GM21529 (cell line): ENCODE data around the gene CLCN5.
A peak's percentile ranks its signal among the peaks of the same experiment; 100 is the strongest.

Experiments
- ATAC-seq: cut with Tn5 transposase; IDR thresholded peaks from one replicate; pipeline ENCODE4 v1.9.1; 2021; ENCODE audit not compliant: unreplicated experiment

The CLCN5 gene

GRCh38 chrX:50075630-50076339 is 153.4 kb downstream of the CLCN5 start:
- ATAC-seq, result peak; percentile 64

DNA sequence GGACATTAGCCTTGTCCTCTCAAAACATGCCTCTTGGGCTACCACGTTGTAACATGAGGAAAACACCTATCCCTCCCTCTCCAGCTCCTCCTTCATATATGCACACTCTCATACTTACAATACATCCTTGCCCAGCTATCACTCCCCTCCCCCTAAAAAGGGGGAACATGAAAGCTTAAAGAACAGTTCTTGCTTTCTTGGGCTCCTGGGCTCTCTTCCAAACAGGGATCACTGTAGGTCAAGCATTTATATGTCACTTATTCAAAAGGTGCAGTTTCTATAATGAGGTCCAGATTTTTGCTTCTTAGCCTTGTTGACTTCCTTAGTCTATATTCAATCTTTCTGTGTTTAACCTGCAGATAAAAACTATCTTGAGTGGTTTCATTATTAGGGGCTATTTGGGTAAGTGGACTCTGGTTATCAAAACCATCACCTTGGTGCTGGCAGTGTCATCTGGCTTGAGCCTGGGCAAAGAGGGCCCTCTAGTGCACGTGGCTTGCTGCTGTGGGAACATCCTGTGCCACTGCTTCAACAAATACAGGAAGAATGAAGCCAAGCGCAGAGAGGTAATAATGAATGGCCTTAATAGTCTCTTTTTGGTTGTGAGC is 159.0 kb downstream of the CLCN5 start:
- no peak for ATAC-seq

DNA sequence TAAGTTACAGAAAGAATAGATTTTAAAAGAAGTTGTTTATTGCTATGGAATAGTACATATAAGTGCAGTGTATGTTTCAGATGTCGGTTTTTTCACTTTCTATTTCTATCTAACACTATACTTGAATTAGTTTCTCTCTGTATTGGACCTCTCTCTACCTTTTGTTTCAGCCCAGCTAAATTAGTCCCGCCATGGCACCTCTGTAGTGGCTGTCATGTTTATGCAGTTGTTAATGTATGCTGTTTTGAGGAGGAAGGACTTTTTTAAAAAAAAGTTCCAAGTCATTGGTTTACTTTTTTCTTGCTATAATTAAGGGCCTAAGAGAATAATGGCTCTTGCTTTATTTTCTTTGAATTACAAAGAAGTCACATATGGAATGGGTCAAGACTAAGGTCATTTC is 160.3 kb downstream of the CLCN5 start:
- no peak for ATAC-seq

GRCh38 chrX:50088645-50089044 is 166.2 kb downstream of the CLCN5 start:
- no peak for ATAC-seq

DNA sequence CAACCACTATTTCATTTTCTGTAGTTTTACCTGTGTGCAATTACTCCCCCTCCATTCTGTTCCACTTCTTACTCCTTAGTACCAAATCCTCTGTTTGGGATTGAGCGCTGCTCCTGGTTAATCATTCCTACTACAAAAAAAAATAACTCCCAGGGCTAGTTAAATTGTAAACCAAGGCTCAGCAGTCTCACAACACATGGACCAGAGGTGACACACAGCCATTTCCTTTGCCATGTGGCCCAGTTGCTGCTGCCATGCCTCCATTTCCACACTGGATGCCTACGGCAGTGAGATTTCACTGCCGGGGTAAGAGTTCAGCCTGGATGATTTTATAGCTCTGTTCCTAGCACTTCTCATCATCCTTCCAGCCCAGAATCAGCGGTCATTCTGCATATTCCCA is 171.2 kb downstream of the CLCN5 start:
- no peak for ATAC-seq

DNA sequence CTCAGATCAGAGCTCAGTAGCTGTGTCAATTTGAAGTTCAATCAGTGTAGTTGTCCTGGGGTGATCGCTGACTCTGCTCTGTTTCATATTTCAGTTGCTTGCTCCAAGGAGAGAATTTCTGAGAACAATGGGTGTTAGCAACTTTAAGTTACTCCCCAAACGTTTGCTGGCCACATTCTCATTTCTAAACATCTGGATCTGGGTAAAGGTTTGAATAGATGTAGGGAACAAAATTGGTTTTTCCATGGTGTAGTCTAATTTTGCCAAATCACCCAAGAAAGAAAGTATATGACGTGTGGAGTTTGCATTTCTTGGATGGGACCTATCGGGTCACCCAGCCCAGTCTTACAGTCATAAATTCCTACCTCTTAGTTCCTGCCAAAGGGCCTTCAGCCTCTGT is 174.7 kb downstream of the CLCN5 start:
- no peak for ATAC-seq

- no peak for ATAC-seq
Measured at GRCh38 chrX:50098241-50098640, 175.8 kb downstream of the CLCN5 start.

DNA sequence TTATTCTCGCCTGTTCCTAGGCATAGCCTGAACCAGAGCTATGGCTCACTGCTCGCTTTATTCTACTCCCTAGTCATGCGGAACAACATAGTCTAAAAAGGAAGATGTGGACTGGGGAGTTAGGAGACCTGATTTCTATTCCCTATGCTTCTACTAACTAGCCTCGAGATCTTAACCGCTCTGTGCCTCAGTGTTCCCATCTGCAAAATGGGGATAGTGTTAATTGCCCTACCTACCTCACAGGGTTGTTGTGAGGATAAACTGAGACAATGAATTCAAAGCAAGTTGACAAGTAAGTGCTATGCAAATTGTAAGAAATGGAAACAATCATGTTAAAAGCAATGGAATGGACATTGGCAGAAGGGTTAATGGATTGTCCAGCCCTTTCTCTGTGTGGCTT is 176.4 kb downstream of the CLCN5 start:
- no peak for ATAC-seq

DNA sequence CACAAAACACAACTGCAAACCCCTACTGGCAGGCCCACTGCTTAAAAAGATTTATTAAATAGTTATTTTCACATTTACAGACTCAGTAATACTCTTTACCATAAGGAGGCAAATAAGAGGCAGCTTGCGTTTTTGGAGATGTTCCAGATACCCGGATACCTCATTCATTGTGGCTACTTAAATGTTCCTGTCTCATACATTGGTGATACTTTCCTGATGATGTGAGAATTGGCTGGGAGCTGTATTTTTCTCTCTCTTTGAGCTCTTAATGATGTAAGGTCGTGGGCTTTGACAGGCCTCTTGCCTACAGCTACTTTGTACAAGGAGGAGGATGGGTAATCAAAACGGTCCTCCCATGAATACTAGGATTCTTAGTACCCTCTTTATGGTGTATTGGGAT is 176.9 kb downstream of the CLCN5 start:
- ATAC-seq, result no peak

DNA sequence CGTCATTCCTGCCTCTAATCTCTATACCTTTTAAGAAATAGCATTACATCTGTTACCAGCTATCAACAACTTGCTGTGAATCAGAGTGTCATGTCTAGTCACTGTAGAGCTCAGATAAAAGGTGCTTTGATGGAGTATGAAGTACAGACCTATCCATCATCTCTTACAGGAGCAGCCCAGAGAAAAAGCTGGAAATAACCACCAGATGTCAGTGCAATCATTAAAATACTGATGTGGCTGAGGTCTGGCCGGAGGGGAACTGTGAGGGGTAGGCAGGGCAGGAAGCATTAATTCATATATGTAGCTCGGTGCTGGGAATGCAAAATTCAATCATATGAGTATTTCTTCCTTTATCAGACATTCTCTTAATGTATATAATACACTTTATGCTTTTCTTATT is 177.8 kb downstream of the CLCN5 start:
- no peak for ATAC-seq

DNA sequence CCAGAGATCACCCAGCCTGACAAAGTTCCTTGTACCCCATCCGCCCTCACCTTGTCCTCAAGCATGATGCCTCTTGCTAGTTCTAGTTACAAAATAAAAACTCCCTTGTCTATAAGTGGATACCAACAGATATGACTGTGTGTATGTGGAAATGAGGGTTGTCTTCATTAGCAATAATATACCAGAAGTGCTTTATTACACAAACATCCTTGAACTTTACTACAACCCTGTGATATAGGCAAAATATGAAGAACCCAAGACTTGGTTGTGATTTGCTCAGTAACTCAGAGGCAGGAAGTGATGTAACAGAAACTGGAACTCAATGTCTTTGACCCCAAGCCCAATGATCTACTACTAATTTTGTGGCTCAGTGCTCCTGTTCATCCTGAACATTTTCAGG is 180.8 kb downstream of the CLCN5 start:
- ATAC-seq, result no peak

DNA sequence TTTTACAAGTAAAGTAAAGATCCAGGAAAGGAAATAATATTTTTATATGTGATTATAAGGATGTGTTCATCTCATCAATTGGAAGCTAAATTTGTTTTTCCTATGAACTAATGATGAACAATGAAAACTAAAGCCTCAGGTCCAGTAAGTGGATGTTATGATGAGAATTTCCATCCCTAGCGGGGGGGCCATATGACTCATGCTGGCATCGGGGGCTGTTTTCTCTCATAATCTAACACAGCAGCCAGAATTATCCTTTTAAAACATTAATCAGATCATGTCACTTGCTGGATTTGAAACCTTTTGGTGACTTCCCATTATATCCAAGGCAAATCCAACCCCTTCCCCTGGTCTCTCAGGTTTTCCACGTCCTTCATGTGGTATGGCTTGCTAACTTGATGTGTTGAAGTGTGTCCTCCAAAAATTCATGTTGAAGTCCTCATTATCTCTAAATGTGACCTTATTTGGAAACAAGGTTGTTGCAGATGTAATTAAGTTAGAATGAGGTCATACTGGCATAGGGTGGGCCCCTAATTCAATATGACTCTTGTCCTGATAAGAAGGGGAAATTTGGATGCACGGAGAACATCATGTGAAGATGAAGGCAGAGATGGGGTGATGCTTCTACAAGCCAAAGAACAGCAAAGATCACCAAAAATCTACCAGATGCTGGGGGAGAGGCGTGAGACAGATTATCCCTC is 181.6 kb downstream of the CLCN5 start:
- ATAC-seq, result no peak

- no peak for ATAC-seq
Measured at GRCh38 chrX:50106051-50106675, 183.8 kb downstream of the CLCN5 start.

GRCh38 chrX:50107470-50107869 is 185.1 kb downstream of the CLCN5 start:
- no peak for ATAC-seq

- no peak for ATAC-seq
Measured at GRCh38 chrX:50108264-50108663, 185.9 kb downstream of the CLCN5 start.

- no peak for ATAC-seq
Measured at GRCh38 chrX:50111742-50112141, 189.3 kb downstream of the CLCN5 start.

GRCh38 chrX:50114113-50114512 is 191.7 kb downstream of the CLCN5 start:
- ATAC-seq, result no peak

DNA sequence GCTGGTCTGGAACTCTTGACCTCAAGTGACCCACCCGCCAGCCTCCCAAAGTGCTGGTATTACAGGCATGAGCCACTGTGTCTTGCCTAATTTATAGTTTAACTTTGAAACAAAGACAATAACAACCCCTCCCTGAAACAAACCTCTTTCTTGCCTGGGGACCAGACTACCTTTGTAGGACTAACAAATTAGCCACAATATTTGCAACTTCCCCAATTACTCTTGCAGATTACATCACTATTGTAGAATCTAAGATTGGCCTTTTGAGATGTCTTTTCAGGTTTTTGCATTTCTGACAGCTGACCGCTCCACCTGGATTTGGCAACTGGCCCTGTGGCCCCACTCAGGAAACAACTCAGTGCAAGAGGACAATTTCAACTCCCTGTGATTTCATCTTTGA is 193.6 kb downstream of the CLCN5 start:
- ATAC-seq, result no peak

- ATAC-seq, result no peak
Measured at GRCh38 chrX:50117476-50117875, 195.1 kb downstream of the CLCN5 start.

GRCh38 chrX:50125480-50125879 is 203.1 kb downstream of the CLCN5 start:
- ATAC-seq, result no peak

- ATAC-seq, result no peak
Measured at GRCh38 chrX:50147972-50148371, 225.6 kb downstream of the CLCN5 start.
